Parathyroid adenoma (tissue), 2 donors: ENCODE data around the gene STRN4.

ENCODE experiments used
- H2AFZ ChIP-seq: fragments of 300-600 bp; sonication (generic); one replicate; pipeline ENCODE4 v1.7.0; 2017; ENCODE audit warnings: antibody characterized with exemption, mild to moderate bottlenecking
- H3K27ac ChIP-seq: fragments of 300-600 bp; sonication (generic); one replicate; pipeline ENCODE4 v1.7.0; 2017
- H3K27me3 ChIP-seq: fragments of 300-600 bp; sonication (generic); one replicate; pipeline ENCODE4 v1.7.0; 2017; ENCODE audit warnings: low read length; ENCODE audit not compliant: control insufficient read depth, insufficient read depth
- H3K36me3 ChIP-seq: fragments of 300-600 bp; sonication (generic); one replicate; pipeline ENCODE4 v1.7.0; 2017; ENCODE audit warnings: low read length; ENCODE audit not compliant: control insufficient read depth, insufficient read depth
- H3K4me1 ChIP-seq: fragments of 300-600 bp; sonication (generic); one replicate; pipeline ENCODE4 v1.7.0; 2017; ENCODE audit warnings: control low read depth
- H3K4me2 ChIP-seq: fragments of 300-600 bp; sonication (generic); one replicate; pipeline ENCODE4 v1.7.0; 2017; ENCODE audit warnings: low read length
- H3K4me3 ChIP-seq: fragments of 300-600 bp; sonication (generic); one replicate; pipeline ENCODE4 v1.7.0; 2017; ENCODE audit warnings: low read depth, low read length
- H3K79me2 ChIP-seq: fragments of 300-600 bp; sonication (generic); one replicate; pipeline ENCODE4 v1.7.0; 2017; ENCODE audit warnings: control low read depth
- H3K9ac ChIP-seq: fragments of 300-600 bp; sonication (generic); one replicate; pipeline ENCODE4 v1.7.0; 2017; ENCODE audit warnings: mild to moderate bottlenecking
- H3K9me3 ChIP-seq: fragments of 300-600 bp; sonication (generic); one replicate; pipeline ENCODE4 v1.7.0; 2017; ENCODE audit warnings: low read length; ENCODE audit not compliant: control insufficient read depth
- TF ChIP-seq, protein P1 (sequence below): fragments of 300-600 bp; sonication (generic); IDR thresholded peaks from one replicate; pipeline ENCODE4 v1.7.0; 2017; ENCODE audit warnings: antibody characterized with exemption, mild to moderate bottlenecking
- donor health status: primary hyperparathyroidism.

Gene STRN4

GRCh38 chr19:46744005-46744691, 2.1 kb downstream of the STRN4 start:
- Histone ChIP-seq H3K9ac (no peak overlapping the region), H3K36me3 (no peaks in the 10 kb centered on the region), H2AFZ (no peak overlapping the region), H3K4me1 (no peaks in the 10 kb centered on the region), H3K9me3 (no peaks in the 10 kb centered on the region), H3K27me3 (no peaks in the 10 kb centered on the region), H3K27ac (no peak overlapping the region), H3K4me3 (no peak overlapping the region), H3K79me2 (peaks cover 30% of the 10 kb centered on the region), H3K4me2 (no peak overlapping the region)
- TF ChIP-seq, protein P1, sequence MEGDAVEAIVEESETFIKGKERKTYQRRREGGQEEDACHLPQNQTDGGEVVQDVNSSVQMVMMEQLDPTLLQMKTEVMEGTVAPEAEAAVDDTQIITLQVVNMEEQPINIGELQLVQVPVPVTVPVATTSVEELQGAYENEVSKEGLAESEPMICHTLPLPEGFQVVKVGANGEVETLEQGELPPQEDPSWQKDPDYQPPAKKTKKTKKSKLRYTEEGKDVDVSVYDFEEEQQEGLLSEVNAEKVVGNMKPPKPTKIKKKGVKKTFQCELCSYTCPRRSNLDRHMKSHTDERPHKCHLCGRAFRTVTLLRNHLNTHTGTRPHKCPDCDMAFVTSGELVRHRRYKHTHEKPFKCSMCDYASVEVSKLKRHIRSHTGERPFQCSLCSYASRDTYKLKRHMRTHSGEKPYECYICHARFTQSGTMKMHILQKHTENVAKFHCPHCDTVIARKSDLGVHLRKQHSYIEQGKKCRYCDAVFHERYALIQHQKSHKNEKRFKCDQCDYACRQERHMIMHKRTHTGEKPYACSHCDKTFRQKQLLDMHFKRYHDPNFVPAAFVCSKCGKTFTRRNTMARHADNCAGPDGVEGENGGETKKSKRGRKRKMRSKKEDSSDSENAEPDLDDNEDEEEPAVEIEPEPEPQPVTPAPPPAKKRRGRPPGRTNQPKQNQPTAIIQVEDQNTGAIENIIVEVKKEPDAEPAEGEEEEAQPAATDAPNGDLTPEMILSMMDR, result no peak

DNA sequence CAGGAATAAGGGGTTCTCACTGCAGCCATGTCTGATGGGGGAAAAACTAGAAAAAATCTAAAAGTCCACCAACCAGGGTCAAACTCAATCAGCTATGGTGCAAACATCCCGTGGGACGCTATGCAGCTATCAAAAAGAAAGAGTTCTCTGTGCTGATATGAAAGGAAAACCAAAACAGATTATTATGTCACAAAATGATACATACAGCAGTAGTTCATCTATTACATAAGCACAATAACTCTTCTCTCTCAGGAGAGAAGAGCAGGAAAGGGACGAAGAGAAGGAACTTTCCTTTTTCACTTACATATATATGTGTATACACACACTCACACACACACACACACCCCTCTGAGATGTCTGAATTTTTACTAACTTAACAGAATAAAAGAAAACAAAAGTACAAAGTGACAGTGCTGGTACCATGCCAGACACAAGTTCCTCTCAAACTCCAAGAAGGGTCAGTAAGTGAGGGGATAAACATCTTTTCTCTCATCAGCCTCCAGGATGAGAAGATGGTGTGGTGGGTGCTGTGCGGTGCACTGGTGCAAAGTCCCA, 3.2 kb downstream of the STRN4 start:
- H3K4me1 ChIP-seq, result no peaks in the 10 kb centered on the region
- no peaks in the 10 kb centered on the region for H3K9me3 ChIP-seq
- no peaks in the 10 kb centered on the region for H3K36me3 ChIP-seq
- H3K79me2 ChIP-seq, result peaks cover 33% of the 10 kb centered on the region
- H3K4me3 ChIP-seq, result no peak overlapping the region
- no peak overlapping the region for H3K9ac ChIP-seq
- no peaks in the 10 kb centered on the region for H3K27me3 ChIP-seq
- H3K27ac ChIP-seq, result no peak overlapping the region
- H3K4me2 ChIP-seq, result no peak overlapping the region
- TF ChIP-seq, protein P1, result no peak
- no peak overlapping the region for H2AFZ ChIP-seq

GRCh38 chr19:46741447-46741846, 4.8 kb downstream of the STRN4 start:
- Histone ChIP-seq H3K4me1 (no peaks in the 10 kb centered on the region), H3K4me3 (no peak overlapping the region), H3K79me2 (peaks cover 33% of the 10 kb centered on the region), H3K27me3 (no peaks in the 10 kb centered on the region), H3K4me2 (no peak overlapping the region), H3K9me3 (no peaks in the 10 kb centered on the region), H3K27ac (no peak overlapping the region), H3K36me3 (no peaks in the 10 kb centered on the region), H2AFZ (no peak overlapping the region), H3K9ac (no peak overlapping the region)
- TF ChIP-seq, protein P1, result no peak

GRCh38 chr19:46739290-46739771, 6.9 kb downstream of the STRN4 start:
- H3K9ac ChIP-seq, result no peak overlapping the region
- H3K27ac ChIP-seq, result no peak overlapping the region
- H3K79me2 ChIP-seq, result peaks cover 21% of the 10 kb centered on the region
- H3K27me3 ChIP-seq, result no peaks in the 10 kb centered on the region
- no peak overlapping the region for H3K4me2 ChIP-seq
- H2AFZ ChIP-seq, result no peak overlapping the region
- no peaks in the 10 kb centered on the region for H3K4me1 ChIP-seq
- TF ChIP-seq, protein P1, result no peak
- no peak overlapping the region for H3K4me3 ChIP-seq
- H3K36me3 ChIP-seq, result no peaks in the 10 kb centered on the region
- H3K9me3 ChIP-seq, result no peaks in the 10 kb centered on the region

DNA sequence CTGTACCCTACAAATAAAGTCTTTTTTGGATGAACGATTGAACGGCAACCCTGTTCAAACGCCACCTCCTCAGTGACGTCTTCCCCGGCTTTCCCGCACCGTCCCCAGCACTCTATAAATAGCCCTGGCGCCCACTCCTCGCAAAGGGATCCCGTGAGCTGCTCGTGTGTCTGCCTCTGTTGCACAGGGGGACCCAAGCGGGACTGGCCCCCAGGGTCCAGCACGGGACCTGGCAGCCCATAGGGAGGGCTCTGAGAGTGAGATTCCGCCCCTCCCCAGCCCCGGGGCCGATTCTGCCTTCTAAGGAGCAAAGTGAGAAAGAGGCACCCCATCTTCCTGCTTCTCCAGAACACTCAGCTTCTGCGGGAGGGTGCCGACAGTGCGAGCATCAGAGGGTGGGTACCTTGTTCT, 8.5 kb downstream of the STRN4 start:
- H3K27ac ChIP-seq, result no peak overlapping the region
- TF ChIP-seq, protein P1, result no peak
- H3K4me1 ChIP-seq, result no peaks in the 10 kb centered on the region
- peaks cover 15% of the 10 kb centered on the region for H3K79me2 ChIP-seq
- no peak overlapping the region for H3K9ac ChIP-seq
- H3K36me3 ChIP-seq, result no peaks in the 10 kb centered on the region
- no peaks in the 10 kb centered on the region for H3K9me3 ChIP-seq
- no peak overlapping the region for H3K4me3 ChIP-seq
- no peak overlapping the region for H3K4me2 ChIP-seq
- H3K27me3 ChIP-seq, result no peaks in the 10 kb centered on the region
- no peak overlapping the region for H2AFZ ChIP-seq
